ENCODE measurements around the gene MEX3D. TPM values are rescaled to one million over a fixed set of nuclear protein-coding genes. Genes with fewer than 3 reads are reported as not detected.

MEX3D gene
- total RNA-seq, 1 donor from 2014 or later = 96.7 TPM

GRCh38 chr19:1505991-1506881 lies 61.9 kb downstream of the MEX3D start:
- no peak for TF ChIP-seq CTCF (IDR thresholded peaks at IDR 0.05; ENCODE audit: partially characterized antibody, unreplicated experiment)

GRCh38 chr19:1505012-1505411 lies 63.1 kb downstream of the MEX3D start:
- no peak for TF ChIP-seq CTCF (IDR thresholded peaks at IDR 0.05; ENCODE audit: partially characterized antibody, unreplicated experiment)
- H3K9me3 Mint-ChIP-seq (ENCODE audit: unreplicated experiment) = peaks cover 15% of the 10 kb centered on the region
- no peak overlapping the region for H3K27ac Mint-ChIP-seq (ENCODE audit: unreplicated experiment)
- no peak overlapping the region for H3K4me3 Mint-ChIP-seq (ENCODE audit: unreplicated experiment)
- DNase-seq = no peak
- H3K36me3 Mint-ChIP-seq (ENCODE audit: unreplicated experiment) = no peaks in the 10 kb centered on the region
- H3K27me3 Mint-ChIP-seq (ENCODE audit: unreplicated experiment) = peaks cover 22% of the 10 kb centered on the region
- no peaks in the 10 kb centered on the region for H3K4me1 Mint-ChIP-seq (ENCODE audit: low read depth, unreplicated experiment)

More at GRCh38 chr19:1505991-1506881, 61.9 kb downstream of the MEX3D start:
- H3K36me3 Mint-ChIP-seq (ENCODE audit: unreplicated experiment) = no peaks in the 10 kb centered on the region
- H3K27me3 Mint-ChIP-seq (ENCODE audit: unreplicated experiment) = peaks cover 18% of the 10 kb centered on the region
- H3K4me1 Mint-ChIP-seq (ENCODE audit: low read depth, unreplicated experiment) = no peaks in the 10 kb centered on the region
- peak overlapping the region; percentile 46 for H3K27ac Mint-ChIP-seq (ENCODE audit: unreplicated experiment)
- H3K9me3 Mint-ChIP-seq (ENCODE audit: unreplicated experiment) = peaks cover 15% of the 10 kb centered on the region
- no peak overlapping the region for H3K4me3 Mint-ChIP-seq (ENCODE audit: unreplicated experiment)
- no peak for DNase-seq

Other genes with a start within 250 kb of the MEX3D start
- gene NDUFS7, start 184.4 kb downstream of the MEX3D start, total RNA-seq (ENCODE audit: unreplicated experiment) = 123 TPM
- gene GAMT, start 166.8 kb downstream of the MEX3D start, total RNA-seq (ENCODE audit: unreplicated experiment) = 17.9 TPM
- 135 TPM for gene DAZAP1, start 160.7 kb downstream of the MEX3D start, total RNA-seq (ENCODE audit: unreplicated experiment)
- 603 TPM for gene RPS15, start 129.9 kb downstream of the MEX3D start, total RNA-seq (ENCODE audit: unreplicated experiment)
- gene APC2, start 118.2 kb downstream of the MEX3D start, total RNA-seq (ENCODE audit: unreplicated experiment) = 371 TPM
- 29.2 TPM for gene C19orf25, start 89.1 kb downstream of the MEX3D start, total RNA-seq (ENCODE audit: unreplicated experiment)
- gene PCSK4, start 78.0 kb downstream of the MEX3D start, total RNA-seq (ENCODE audit: unreplicated experiment) = 21.2 TPM
- 21.5 TPM for gene REEP6, start 77.1 kb downstream of the MEX3D start, total RNA-seq (ENCODE audit: unreplicated experiment)
- 0.83 TPM for gene ADAMTSL5, start 55.3 kb downstream of the MEX3D start, total RNA-seq (ENCODE audit: unreplicated experiment)
- 0.69 TPM for gene PLK5, start 44.2 kb downstream of the MEX3D start, total RNA-seq (ENCODE audit: unreplicated experiment)
- 106 TPM for gene MBD3, start 24.5 kb upstream of the MEX3D start, total RNA-seq (ENCODE audit: unreplicated experiment)
- gene UQCR11, start 37.1 kb upstream of the MEX3D start, total RNA-seq (ENCODE audit: unreplicated experiment) = 204 TPM
- 249 TPM for gene TCF3, start 84.3 kb upstream of the MEX3D start, total RNA-seq (ENCODE audit: unreplicated experiment)
- gene ONECUT3, start 185.2 kb upstream of the MEX3D start, total RNA-seq (ENCODE audit: unreplicated experiment) = 15.4 TPM
- gene ATP8B3, start 244.0 kb upstream of the MEX3D start, total RNA-seq (ENCODE audit: unreplicated experiment) = 2.5 TPM

All from glutamatergic neuron (in vitro differentiated cells).